ENCODE results near the gene FAM9C. TPM values are rescaled to one million over a fixed set of nuclear protein-coding genes. Genes with fewer than 3 reads are reported as not detected.
A peak's percentile ranks its signal among the peaks of the same experiment; 100 is the strongest.

Gene FAM9C
- total RNA-seq, 4 donors from 2014 or later: not detected

- no peak for TF ChIP-seq CTCF (IDR thresholded peaks at IDR 0.05)
- ATAC-seq (ENCODE audit: low FRiP score): peak; percentile 67
- DNase-seq (ENCODE audit: low spot score): no peak
These were observed 30.9 kb downstream of the FAM9C start for GRCh38 chrX:13013363-13014110.

GRCh38 chrX:13010546-13010945 is 33.9 kb downstream of the FAM9C start:
- DNase-seq (ENCODE audit: low spot score): no peak
- no peak for ATAC-seq (ENCODE audit: low FRiP score)
- TF ChIP-seq CTCF (IDR thresholded peaks at IDR 0.05): no peak

GRCh38 chrX:13009844-13010243 is 34.6 kb downstream of the FAM9C start:
- ATAC-seq (ENCODE audit: low FRiP score) (no peak), DNase-seq (ENCODE audit: low spot score) (no peak)
- no peak for TF ChIP-seq CTCF (IDR thresholded peaks at IDR 0.05)

- ATAC-seq (ENCODE audit: low FRiP score) (no peak), DNase-seq (ENCODE audit: low spot score) (no peak)
- TF ChIP-seq CTCF (IDR thresholded peaks at IDR 0.05): no peak
These were observed 35.1 kb downstream of the FAM9C start for GRCh38 chrX:13009273-13009672.

- TF ChIP-seq CTCF (IDR thresholded peaks at IDR 0.05): no peak
- ATAC-seq (ENCODE audit: low FRiP score): no peak
- DNase-seq (ENCODE audit: low spot score): no peak
These were observed 35.6 kb downstream of the FAM9C start for GRCh38 chrX:13008851-13009250.

GRCh38 chrX:13008189-13008533 is 36.3 kb downstream of the FAM9C start:
- no peak for DNase-seq (ENCODE audit: low spot score)
- no peak for TF ChIP-seq CTCF (IDR thresholded peaks at IDR 0.05)
- no peak for ATAC-seq (ENCODE audit: low FRiP score)

- DNase-seq (ENCODE audit: low spot score) (no peak), ATAC-seq (ENCODE audit: low FRiP score) (peak; percentile 8)
These were observed 36.8 kb downstream of the FAM9C start for GRCh38 chrX:13007519-13008188.

More at GRCh38 chrX:13007519-13008188, 36.8 kb downstream of the FAM9C start:
- TF ChIP-seq CTCF (IDR thresholded peaks at IDR 0.05): no peak
